GM18517 (cell line): Measurements from ENCODE around the gene ARVCF.

Experiments
- ATAC-seq: cut with Tn5 transposase; IDR thresholded peaks from one replicate; pipeline ENCODE4 v1.9.1; 2021; ENCODE audit warnings: mild to moderate bottlenecking, moderate library complexity; ENCODE audit not compliant: unreplicated experiment

The ARVCF gene

GRCh38 chr22:19921544-19922081 lies 95.0 kb downstream of the ARVCF start:
- ATAC-seq: no peak
